HG03565 (cell line): Measurements from ENCODE around the gene LTBP2.

ENCODE experiments used
- ATAC-seq: cut with Tn5 transposase; IDR thresholded peaks from one replicate; pipeline ENCODE4 v1.9.1; 2021; ENCODE audit warnings: mild to moderate bottlenecking, moderate library complexity; ENCODE audit not compliant: unreplicated experiment

Gene LTBP2

DNA sequence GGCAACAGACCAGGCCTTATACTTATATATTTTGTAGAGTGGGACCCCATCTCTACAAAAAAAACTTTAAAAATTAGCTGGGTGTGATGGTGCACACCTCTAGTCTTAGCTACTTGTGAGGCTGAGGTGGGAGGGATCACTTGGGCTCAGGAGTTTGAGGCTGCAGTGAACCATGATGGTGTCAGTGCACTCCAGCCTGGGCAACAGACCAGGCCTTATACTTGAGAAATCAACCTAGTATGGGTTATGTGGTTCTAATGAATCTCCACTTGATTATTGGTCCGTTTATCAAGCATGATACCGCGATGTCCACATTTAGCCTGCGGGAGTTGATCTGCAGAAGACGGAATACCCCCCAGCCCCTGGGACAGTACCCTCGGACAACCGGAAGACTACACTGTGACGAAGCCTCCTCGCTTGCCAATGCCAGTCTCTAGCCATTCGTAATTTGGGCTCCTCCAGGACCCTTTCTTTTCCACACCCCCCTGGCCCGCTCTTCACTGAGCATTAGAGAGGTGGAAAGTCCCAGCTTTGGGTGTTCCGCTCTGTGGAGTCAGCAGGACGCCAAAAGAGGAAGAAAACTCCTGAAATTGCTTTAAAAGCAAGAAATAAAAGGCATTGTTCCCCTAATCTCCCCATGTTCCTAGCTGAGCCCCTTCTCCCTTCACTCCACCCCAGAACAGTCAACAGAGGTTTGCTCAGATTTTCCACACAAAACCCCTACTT lies 19.4 kb downstream of the LTBP2 start:
- no peak for ATAC-seq

GRCh38 chr14:74591899-74592298 lies 20.1 kb downstream of the LTBP2 start:
- no peak for ATAC-seq

DNA sequence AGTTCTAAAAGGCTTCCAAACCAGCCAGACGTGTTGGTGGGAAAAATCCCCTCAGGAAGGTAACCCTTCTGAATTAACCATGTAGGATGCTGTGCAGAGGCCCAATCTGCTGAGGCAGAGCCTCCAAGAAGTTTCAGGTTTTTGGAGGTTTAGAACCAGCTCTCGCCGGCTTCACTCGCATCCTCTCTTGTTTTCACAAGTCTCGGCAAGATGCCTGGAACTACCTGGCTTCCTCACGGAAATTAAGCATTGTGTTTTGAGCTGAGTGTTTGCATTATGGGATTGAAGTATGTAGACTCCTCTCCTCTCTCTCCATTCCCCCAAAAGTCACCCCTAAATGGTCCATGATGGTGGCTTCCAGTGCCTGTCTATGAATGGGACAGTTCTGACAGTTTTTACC lies 20.6 kb downstream of the LTBP2 start:
- no peak for ATAC-seq

DNA sequence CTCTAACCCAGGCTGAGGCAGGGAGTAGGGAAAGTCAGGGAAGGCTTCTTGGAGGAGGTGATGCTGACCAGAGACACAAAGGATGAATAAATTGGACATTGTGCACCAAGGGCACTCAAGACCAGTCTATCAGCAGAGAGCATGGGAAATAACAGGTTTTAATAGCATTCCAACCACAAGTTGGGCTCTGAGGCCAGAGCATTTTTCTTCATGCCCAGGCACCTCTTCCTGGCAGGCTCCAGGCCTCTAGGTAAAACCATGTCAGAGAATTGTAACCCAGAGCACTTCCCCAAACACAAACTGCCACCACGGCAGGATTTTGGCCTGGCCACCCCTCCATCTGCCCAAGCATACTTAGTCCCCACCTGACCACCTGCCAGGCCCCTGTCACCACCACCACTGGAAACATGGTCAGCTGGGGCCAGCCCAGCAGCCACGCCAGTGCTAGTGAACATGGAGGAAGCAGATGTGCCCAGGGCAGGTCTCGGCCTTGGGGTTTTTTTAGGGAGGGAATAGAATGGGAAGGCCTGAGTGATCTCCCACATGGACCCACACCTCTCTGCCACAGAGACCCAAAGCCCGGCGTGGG lies 22.7 kb downstream of the LTBP2 start:
- no peak for ATAC-seq

DNA sequence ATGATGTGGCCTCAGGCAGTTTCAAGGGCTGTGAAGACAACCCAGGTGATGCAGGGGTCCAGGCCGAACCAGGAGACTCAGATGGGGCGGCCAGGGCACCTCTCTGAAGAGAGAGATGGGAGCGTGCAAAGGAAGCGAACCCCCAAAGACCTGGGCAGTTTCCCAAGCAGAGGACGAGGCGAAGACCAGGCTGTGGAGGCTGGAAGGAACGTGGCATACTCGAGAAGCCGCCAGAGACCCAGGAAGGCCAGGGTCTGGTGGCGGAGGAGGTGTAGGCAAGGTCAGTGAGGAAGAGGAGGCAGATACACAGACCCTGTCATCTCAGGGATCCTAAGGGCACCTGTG lies 24.7 kb downstream of the LTBP2 start:
- ATAC-seq, result no peak

GRCh38 chr14:74586681-74587362 lies 25.2 kb downstream of the LTBP2 start:
- ATAC-seq, result no peak

DNA sequence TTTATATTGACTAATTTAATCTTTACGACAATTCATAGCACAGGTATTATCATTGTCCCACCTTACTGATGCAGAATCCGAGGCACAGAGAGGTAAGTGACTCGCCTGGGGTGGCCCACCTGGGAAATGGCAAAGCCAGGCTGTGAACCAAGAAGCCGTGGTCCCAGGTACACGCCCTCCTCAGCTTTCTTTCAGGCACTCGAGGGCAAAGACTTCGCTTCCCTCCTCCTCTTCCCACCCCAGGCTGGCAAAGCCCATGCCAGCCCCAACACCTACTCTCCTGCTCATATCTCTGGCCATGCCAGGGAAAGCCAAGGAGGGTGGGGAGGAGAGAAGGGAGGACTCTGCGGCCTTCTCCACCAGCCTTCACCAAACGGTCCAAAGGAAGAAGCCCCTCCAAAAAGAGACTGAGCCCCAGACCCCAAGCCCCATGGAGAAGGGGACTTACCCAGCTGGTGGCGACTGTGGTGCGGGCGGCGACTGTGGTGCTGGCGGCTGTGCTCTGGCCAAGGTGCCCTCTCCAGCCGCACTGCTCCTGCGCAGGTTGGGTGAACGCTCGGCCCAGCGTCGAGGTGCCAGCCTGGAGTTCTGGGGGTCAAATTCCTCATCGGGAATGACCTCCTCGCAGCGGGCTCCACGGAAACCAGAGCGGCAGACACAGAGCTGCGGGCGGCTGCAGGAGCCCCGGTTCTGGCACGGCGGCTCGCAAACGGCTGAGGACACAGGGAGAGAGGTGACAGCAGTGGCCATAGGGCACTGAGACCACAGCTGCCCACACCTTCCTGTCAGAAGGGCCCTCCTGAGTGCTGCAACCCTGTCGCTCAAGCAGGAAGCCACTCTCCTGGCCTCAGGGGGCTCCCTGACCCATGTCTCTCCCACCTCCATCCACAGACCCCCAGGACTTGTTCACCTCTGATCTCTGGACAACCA lies 26.4 kb downstream of the LTBP2 start:
- no peak for ATAC-seq

DNA sequence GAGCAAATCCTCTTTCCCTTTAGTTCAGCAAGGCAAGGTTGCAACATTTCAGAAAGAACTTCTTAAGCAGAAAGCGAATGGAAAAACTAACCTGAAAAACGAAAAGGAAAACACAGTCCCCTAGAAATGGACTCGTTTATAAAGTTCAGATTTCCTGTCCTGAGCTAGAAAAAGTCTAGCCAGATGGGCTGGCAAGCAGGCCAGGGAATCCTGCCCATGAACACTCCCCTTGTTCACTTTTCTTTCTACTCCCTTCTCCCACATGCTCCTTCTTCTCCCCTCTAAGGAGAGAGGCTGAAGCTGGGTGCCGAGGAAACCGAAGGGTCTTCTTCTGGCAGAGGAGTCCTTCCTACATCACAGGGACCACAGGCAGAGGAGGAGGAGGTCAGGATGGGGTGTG lies 27.1 kb downstream of the LTBP2 start:
- ATAC-seq, result no peak

GRCh38 chr14:74583689-74584434 lies 28.2 kb downstream of the LTBP2 start:
- no peak for ATAC-seq

DNA sequence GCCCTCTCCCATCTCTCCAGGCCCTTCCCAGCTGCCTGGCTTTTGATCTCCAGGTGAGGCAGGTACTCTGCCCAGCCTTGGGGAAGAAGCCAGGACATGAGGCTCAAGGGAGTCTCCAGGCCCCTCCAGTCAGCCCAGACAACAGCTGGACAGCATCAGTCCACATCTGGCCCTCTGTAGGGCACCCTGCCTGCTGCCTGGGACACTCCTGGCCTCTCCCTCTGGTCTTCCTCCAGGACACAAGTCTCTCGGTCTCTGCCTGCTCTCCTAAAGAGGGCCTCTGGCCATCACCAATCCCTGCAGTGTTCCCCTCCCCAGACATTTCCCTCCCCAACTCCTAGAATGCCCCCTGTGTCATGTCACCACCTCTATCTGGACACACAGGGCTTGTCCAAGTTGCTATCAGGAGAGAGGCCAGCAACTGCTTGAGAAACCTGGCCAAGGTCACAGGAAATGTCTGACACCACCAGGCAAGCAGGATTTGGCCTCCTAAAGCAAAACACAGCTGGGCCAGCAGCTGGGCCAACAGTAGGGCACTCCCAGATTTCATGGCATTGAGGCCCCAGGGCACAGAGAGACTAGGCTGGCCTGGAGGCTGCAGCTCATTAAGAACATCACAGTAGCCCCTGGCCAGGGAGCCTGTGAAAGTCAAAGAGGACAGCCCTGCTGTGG lies 29.0 kb downstream of the LTBP2 start:
- ATAC-seq, result no peak

DNA sequence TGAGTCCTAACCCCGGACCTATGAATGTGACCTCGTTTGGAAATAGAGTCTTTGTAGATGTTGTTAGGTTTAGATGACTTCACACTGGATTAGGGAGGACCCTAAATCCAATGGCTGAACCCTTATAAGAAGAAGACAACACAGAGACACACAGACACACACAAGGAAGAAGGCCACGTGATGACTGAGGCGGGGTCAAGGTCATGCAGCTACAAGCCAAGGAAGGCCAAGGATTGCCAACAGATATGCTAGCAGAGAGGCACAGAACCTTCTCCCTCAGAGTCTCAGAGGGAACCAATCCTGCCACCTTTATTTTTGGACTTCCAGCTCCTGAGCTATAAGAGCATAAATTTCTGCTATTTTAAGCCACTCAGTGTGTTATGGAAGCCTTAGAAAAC lies 31.8 kb downstream of the LTBP2 start:
- ATAC-seq, result no peak

- ATAC-seq, result no peak
Observed at GRCh38 chr14:74579447-74580274, 32.4 kb downstream of the LTBP2 start.

- ATAC-seq, result no peak
Observed at GRCh38 chr14:74578479-74578878, 33.6 kb downstream of the LTBP2 start.

DNA sequence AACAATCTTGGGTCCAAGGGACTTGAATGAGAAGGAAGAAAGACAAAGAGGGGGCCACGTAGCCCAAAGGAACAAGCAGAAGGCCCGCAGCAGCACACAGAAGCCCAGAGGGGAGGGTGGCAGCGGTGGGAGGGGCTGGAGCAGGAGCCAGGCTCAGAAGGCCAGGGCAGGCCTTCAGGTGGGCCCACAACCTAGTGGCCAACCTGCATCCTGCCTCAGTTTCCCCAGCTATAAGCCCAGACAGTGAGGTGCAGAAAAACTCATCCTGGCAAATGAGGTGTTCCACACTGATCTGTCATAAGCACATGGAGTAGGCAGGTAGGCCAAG lies 34.1 kb downstream of the LTBP2 start:
- no peak for ATAC-seq

- no peak for ATAC-seq
Observed at GRCh38 chr14:74577247-74577947, 34.6 kb downstream of the LTBP2 start.

GRCh38 chr14:74575936-74576335 lies 36.1 kb downstream of the LTBP2 start:
- no peak for ATAC-seq

DNA sequence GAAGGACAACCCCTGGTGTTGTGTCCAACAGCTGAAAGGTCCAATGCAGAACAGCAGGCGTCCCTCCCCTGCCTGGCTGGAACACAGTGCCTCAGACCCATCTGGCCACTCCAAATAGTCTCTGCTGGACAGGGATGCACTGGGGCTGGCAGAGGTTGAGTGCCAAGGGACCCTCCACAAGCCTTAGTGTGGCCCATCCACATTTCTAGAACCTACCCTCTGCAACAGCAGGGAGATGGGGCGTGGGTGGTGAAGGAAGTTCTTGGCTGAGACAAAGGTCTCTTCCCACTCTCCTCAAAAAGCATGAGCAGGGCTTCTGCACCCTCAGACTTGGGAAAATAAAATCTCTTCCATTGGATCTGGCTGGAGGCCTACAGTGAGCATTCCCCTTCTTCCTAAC lies 36.5 kb downstream of the LTBP2 start:
- ATAC-seq, result no peak

GRCh38 chr14:74574706-74575105 lies 37.3 kb downstream of the LTBP2 start:
- ATAC-seq, result no peak

GRCh38 chr14:74574090-74574433 lies 38.0 kb downstream of the LTBP2 start:
- no peak for ATAC-seq
